A549 (cell line): ENCODE measurements around the gene RFC1. TPM values are rescaled to one million over a fixed set of nuclear protein-coding genes. Genes with fewer than 3 reads are reported as not detected.
"Not testable (repeated sequence)": the region's sequence is repeated elsewhere in the genome, so short reads cannot be mapped to it uniquely, and the experiment has no call there.

Experiments
- ATAC-seq, 2 experiments: fragments of 200-7000 bp in 1 of 2; fragments of >200 bp in 1 of 2; cut with Nextera tagmentation in 1 of 2; cut with Tn5 transposase in 1 of 2; 3 replicates each; pipeline versions ENCODE4 v1.8.0 to v1.9.1; 2018 to 2020; ENCODE audit warnings: mild to moderate bottlenecking in 1 of 2, moderate library complexity in 1 of 2
- CTCF ChIA-PET: fragments of 300-600 bp; sonication (Branson Sonifier 250); formaldehyde crosslinking; extraction: SDS; loops from one replicate; lab custom pipeline; 2021; ENCODE audit warnings: antibody characterized with exemption, inconsistent platforms; lab: Yijun Ruan, JAX
- POLR2A ChIA-PET: fragments of 350-600 bp; formaldehyde crosslinking; extraction: SDS; loops from one replicate; lab custom pipeline; 2021; ENCODE audit warnings: antibody characterized with exemption, inconsistent platforms; lab: Yijun Ruan, JAX
- DNase-seq, 2 experiments: peaks; one replicate each; pipeline versions ENCODE4 v3.0.0 to v3.0.0-alpha.2; 2011 to 2016; ENCODE audit warnings: low read depth in 1 of 2, low spot score in 1 of 2
- FAIRE-seq: peaks from 2 replicates; lab custom pipeline; 2011; peaks lifted over from hg19 to GRCh38; lab: Jason Lieb, UNC
- H3K27ac ChIP-seq, 2 experiments: fragments of >200 bp; sonication (Bioruptor Twin); formaldehyde crosslinking; 3 replicates each; pipeline ENCODE4 v1.5.1; 2016 to 2017
- H3K4me1 ChIP-seq: fragments of >200 bp; sonication (Bioruptor Twin); formaldehyde crosslinking; 3 replicates; pipeline ENCODE4 v1.6.1; 2016
- H3K4me2 ChIP-seq: fragments of >200 bp; sonication (Bioruptor Twin); formaldehyde crosslinking; 3 replicates; pipeline ENCODE4 v1.6.1; 2016
- H3K4me3 ChIP-seq: fragments of >200 bp; sonication (Bioruptor Twin); formaldehyde crosslinking; 3 replicates; pipeline ENCODE4 v1.5.1; 2016
- H3K9me3 ChIP-seq: fragments of >200 bp; sonication (Bioruptor Twin); formaldehyde crosslinking; 3 replicates; pipeline ENCODE4 v1.6.1; 2016
- CHD2 ChIP-seq: fragments of 150-350 bp; IDR thresholded peaks from 2 replicates; pipeline ENCODE4 v1.6.1; 2014; ENCODE audit warnings: low read length; ENCODE audit not compliant: partially characterized antibody
- ESRRA ChIP-seq: fragments of 150-350 bp; IDR thresholded peaks from 2 replicates; pipeline ENCODE4 v1.6.1; 2014; ENCODE audit warnings: mild to moderate bottlenecking, low read length, borderline replicate concordance
- FOSB ChIP-seq: fragments of 250-450 bp; sonication (Bioruptor Pico); IDR thresholded peaks from 2 replicates; pipeline ENCODE4 v1.5.0; 2020; ENCODE audit warnings: mild to moderate bottlenecking, moderate library complexity
- FOSL2 ChIP-seq, 2 experiments: fragments of 450-650 bp in 1 of 2; fragments of >200 bp in 1 of 2; sonication (Bioruptor Twin) in 1 of 2; formaldehyde crosslinking; IDR thresholded peaks; 2 replicates each; pipeline versions ENCODE4 v1.5.0 to v1.6.1; 2016 to 2020; ENCODE audit warnings: mild to moderate bottlenecking in 1 of 2, moderate library complexity in 1 of 2
- FOXS1 ChIP-seq: fragments of 250-450 bp; sonication (Bioruptor Pico); IDR thresholded peaks from 2 replicates; pipeline ENCODE4 v1.5.0; 2020; ENCODE audit warnings: mild to moderate bottlenecking, moderate library complexity
- HEYL ChIP-seq: fragments of 250-450 bp; sonication (Bioruptor Pico); IDR thresholded peaks from 2 replicates; pipeline ENCODE4 v1.8.0; 2021; ENCODE audit warnings: mild to moderate bottlenecking, moderate library complexity
- HOXA7 ChIP-seq: fragments of 250-450 bp; sonication (Bioruptor Pico); IDR thresholded peaks from 2 replicates; pipeline ENCODE4 v1.5.0; 2020; ENCODE audit warnings: mild to moderate bottlenecking, moderate library complexity
- HOXB13 ChIP-seq: fragments of 250-450 bp; sonication (Bioruptor Pico); IDR thresholded peaks from 2 replicates; pipeline ENCODE4 v1.5.0; 2020; ENCODE audit warnings: low read depth, mild to moderate bottlenecking, moderate library complexity
- MAFK ChIP-seq: fragments of 450-650 bp; IDR thresholded peaks from 2 replicates; pipeline ENCODE4 v1.6.1; 2014; ENCODE audit not compliant: partially characterized antibody
- NPAS2 ChIP-seq: fragments of 250-450 bp; sonication (Bioruptor Pico); IDR thresholded peaks from 2 replicates; pipeline ENCODE4 v1.8.0; 2022; ENCODE audit warnings: mild to moderate bottlenecking, moderate library complexity, borderline replicate concordance
- PHF8 ChIP-seq: fragments of 200-600 bp; sonication (generic); IDR thresholded peaks from 2 replicates; pipeline ENCODE4 v1.6.1; 2016; ENCODE audit warnings: low read depth, mild to moderate bottlenecking, antibody characterized with exemption, moderate library complexity, borderline replicate concordance
- POLR2A ChIP-seq: IDR thresholded peaks from 2 replicates; pipeline ENCODE4 v1.6.1; 2012; ENCODE audit warnings: mild to moderate bottlenecking, low read length
- SMC3 ChIP-seq: fragments of >200 bp; sonication (Bioruptor Twin); formaldehyde crosslinking; IDR thresholded peaks from 3 replicates; pipeline ENCODE4 v1.6.1; 2018; ENCODE audit warnings: inconsistent platforms
- SREBF2 ChIP-seq: fragments of 450-650 bp; IDR thresholded peaks from 2 replicates; pipeline ENCODE4 v1.6.1; 2014; ENCODE audit warnings: mild to moderate bottlenecking, moderate library complexity
- TP53 ChIP-seq: fragments of 250-450 bp; sonication (Bioruptor Pico); IDR thresholded peaks from 2 replicates; pipeline ENCODE4 v1.5.0; 2021; ENCODE audit warnings: mild to moderate bottlenecking, moderate library complexity
- ZSCAN20 ChIP-seq: fragments of 250-450 bp; sonication (Bioruptor Pico); IDR thresholded peaks from 2 replicates; pipeline ENCODE4 v1.8.0; 2022; ENCODE audit warnings: mild to moderate bottlenecking, moderate library complexity
- WGBS: methylation state at CpG from one replicate; pipeline ENCODE4 v1.1.6; 2017; ENCODE audit errors: missing lambda C conversion rate; 5-methylcytosine and 5-hydroxymethylcytosine counted together
- polyA plus RNA-seq, 4 experiments: library from polyadenylated mRNA; depleted of rRNA in 3 of 4; stranded (reverse); fragments of >200 nt; fragmentation: RNase III in 1 of 4; extraction: RNeasy Plus Mini Kit Qiagen cat#74134 plus additional on column Dnase treatment in 1 of 4; gene quantifications; 2 replicates in 3 of 4; 3 replicates in 1 of 4; pipeline ENCODE4 v1.2.3, GENCODE V29; 2011 to 2017
- TF ChIP-seq, protein P1 (sequence below): fragments of 150-350 bp; IDR thresholded peaks from 2 replicates; pipeline ENCODE4 v1.6.1; 2014; ENCODE audit warnings: low read depth, mild to moderate bottlenecking, low read length
- TF ChIP-seq, protein P2 (sequence below): fragments of 250-450 bp; sonication (Bioruptor Pico); IDR thresholded peaks from 2 replicates; pipeline ENCODE4 v1.5.0; 2021; ENCODE audit warnings: mild to moderate bottlenecking, moderate library complexity, borderline replicate concordance
- TF ChIP-seq, protein P3 (sequence below): fragments of >200 bp; sonication (Bioruptor Twin); formaldehyde crosslinking; IDR thresholded peaks from 2 replicates; pipeline ENCODE4 v1.6.1; 2016
- TF ChIP-seq, protein P4 (sequence below): fragments of 450-650 bp; IDR thresholded peaks from 2 replicates; pipeline ENCODE4 v1.6.1; 2014; ENCODE audit warnings: antibody characterized with exemption
- TF ChIP-seq, protein P5 (sequence below): fragments of 250-450 bp; sonication (Bioruptor Pico); IDR thresholded peaks from 2 replicates; pipeline ENCODE4 v1.5.0; 2020; ENCODE audit warnings: low read depth, mild to moderate bottlenecking, moderate library complexity

The RFC1 gene
- polyA plus RNA-seq, 2 of the 4 experiments (the other 2 are of a cell fraction) = 24.5 to 46.5 TPM

DNA sequence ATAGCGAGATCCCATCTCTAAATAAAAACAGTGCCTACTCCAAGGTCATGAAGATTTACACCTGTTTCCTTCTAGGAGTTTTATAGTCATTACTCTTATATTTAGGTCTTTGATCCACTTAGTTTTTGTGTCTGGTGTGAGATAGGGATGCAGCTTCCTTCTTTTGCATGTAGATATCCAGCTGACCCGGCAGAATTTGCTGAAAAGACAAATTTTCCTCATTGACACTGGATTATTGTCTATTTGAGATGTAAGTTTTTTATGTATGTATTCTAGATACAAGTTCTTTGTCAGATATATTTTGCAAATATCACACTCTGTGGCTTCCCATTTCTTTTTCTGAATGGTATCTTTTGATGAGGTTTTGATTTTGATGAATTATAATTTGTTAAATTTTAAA is 85.4 kb downstream of the RFC1 start:
- POLR2A ChIA-PET = no interaction called here
- no peak for FAIRE-seq
- Histone ChIP-seq H3K4me2 (no peak overlapping the region), H3K4me3 (no peak overlapping the region)
- no peak for ATAC-seq
- TF ChIP-seq HEYL (no peak), MAFK (peak; percentile 68)
- TF ChIP-seq, all 56 proteins: peak for 1
- CTCF ChIA-PET = interaction anchor here (0.7 kb wide), 1 partner anchor 11 kb away, joined by 3 read pairs; no protein-coding TSS in a partner anchor
- no peak for DNase-seq
- H3K4me1 ChIP-seq = no peaks in the 10 kb centered on the region
- no peak overlapping the region for H3K27ac ChIP-seq
- 89% methylated on average over 2 of the region's 2 CpGs for WGBS
- no peaks in the 10 kb centered on the region for H3K9me3 ChIP-seq

DNA sequence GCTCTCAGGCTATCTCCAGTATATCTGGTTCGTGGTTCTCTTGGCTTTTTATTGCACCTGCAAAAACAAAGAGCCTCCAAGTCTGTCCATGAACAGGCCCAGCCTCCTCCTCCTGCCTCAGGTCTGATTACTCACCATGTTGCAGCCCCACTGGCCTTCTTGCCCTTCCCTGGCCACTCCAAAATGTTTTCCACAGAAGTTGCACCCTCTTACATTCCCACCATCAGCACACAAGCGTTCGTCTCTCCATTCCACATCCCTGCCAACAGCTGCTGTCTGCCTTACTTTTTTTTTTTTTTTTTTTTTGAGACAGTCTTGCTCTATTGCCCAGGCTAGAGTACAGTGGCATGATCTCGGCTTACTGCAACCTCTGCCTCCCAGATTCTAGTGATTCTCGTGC is 86.7 kb downstream of the RFC1 start:
- no peak for ATAC-seq

DNA sequence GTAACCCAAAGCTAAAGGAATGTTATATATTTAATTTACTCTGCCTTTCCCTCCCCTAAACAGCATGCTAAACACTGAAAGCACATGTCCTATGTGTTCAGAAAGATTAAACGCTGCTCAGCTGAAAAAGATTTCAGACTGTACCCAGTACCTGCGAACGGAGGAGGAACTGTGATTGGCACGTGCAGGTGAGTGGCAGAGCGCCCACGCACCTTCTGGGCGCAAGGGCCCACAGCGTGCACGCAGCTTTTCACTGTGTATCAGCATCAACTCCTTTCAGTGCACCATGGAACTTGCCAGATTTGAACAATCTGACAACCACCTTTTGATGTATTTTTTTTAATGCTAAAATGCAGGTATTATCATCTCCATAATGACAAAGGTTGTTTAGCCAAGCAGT is 87.7 kb downstream of the RFC1 start:
- no peak overlapping the region for H3K27ac ChIP-seq
- CTCF ChIA-PET = no interaction called here
- no peaks in the 10 kb centered on the region for H3K4me1 ChIP-seq
- no peak for DNase-seq
- no peak overlapping the region for H3K4me3 ChIP-seq
- ATAC-seq = no peak
- no peaks in the 10 kb centered on the region for H3K9me3 ChIP-seq
- no peak for FAIRE-seq
- WGBS = 92% methylated on average over 9 of the region's 9 CpGs
- TF ChIP-seq, protein P1, sequence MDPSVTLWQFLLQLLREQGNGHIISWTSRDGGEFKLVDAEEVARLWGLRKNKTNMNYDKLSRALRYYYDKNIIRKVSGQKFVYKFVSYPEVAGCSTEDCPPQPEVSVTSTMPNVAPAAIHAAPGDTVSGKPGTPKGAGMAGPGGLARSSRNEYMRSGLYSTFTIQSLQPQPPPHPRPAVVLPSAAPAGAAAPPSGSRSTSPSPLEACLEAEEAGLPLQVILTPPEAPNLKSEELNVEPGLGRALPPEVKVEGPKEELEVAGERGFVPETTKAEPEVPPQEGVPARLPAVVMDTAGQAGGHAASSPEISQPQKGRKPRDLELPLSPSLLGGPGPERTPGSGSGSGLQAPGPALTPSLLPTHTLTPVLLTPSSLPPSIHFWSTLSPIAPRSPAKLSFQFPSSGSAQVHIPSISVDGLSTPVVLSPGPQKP = no peak
- TF ChIP-seq SREBF2 (no peak), SMC3 (no peak), FOSL2 (IDR thresholded peaks at IDR 0.05) (no peak), FOSL2 (CRISPR knock-in tag; IDR thresholded peaks at IDR 0.05) (no peak), CHD2 (no peak), FOXS1 (CRISPR knock-in tag) (no peak), POLR2A (no peak), HOXA7 (CRISPR knock-in tag) (no peak), ZSCAN20 (CRISPR knock-in tag) (no peak), ESRRA (no peak)
- TF ChIP-seq, protein P2, sequence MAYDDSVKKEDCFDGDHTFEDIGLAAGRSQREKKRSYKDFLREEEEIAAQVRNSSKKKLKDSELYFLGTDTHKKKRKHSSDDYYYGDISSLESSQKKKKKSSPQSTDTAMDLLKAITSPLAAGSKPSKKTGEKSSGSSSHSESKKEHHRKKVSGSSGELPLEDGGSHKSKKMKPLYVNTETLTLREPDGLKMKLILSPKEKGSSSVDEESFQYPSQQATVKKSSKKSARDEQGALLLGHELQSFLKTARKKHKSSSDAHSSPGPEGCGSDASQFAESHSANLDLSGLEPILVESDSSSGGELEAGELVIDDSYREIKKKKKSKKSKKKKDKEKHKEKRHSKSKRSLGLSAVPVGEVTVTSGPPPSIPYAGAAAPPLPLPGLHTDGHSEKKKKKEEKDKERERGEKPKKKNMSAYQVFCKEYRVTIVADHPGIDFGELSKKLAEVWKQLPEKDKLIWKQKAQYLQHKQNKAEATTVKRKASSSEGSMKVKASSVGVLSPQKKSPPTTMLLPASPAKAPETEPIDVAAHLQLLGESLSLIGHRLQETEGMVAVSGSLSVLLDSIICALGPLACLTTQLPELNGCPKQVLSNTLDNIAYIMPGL = no peak
- TF ChIP-seq, protein P3, sequence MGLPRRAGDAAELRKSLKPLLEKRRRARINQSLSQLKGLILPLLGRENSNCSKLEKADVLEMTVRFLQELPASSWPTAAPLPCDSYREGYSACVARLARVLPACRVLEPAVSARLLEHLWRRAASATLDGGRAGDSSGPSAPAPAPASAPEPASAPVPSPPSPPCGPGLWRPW = no peak
- TF ChIP-seq, all 56 proteins: peak for 0
- no peak overlapping the region for H3K4me2 ChIP-seq
- POLR2A ChIA-PET = no interaction called here

More for the DNA sequence above, 86.7 kb downstream of the RFC1 start:
- Histone ChIP-seq H3K4me3 (no peak overlapping the region), H3K9me3 (no peaks in the 10 kb centered on the region), H3K27ac (no peak overlapping the region), H3K4me2 (no peak overlapping the region), H3K4me1 (no peaks in the 10 kb centered on the region)
- TF ChIP-seq NPAS2 (no peak), CHD2 (no peak), HEYL (no peak), TP53 (CRISPR knock-in tag) (no peak), FOSB (CRISPR knock-in tag) (no peak), HOXB13 (CRISPR knock-in tag) (no peak), PHF8 (no peak)
- TF ChIP-seq, protein P4, sequence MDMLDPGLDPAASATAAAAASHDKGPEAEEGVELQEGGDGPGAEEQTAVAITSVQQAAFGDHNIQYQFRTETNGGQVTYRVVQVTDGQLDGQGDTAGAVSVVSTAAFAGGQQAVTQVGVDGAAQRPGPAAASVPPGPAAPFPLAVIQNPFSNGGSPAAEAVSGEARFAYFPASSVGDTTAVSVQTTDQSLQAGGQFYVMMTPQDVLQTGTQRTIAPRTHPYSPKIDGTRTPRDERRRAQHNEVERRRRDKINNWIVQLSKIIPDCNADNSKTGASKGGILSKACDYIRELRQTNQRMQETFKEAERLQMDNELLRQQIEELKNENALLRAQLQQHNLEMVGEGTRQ = no peak
- TF ChIP-seq, protein P5, sequence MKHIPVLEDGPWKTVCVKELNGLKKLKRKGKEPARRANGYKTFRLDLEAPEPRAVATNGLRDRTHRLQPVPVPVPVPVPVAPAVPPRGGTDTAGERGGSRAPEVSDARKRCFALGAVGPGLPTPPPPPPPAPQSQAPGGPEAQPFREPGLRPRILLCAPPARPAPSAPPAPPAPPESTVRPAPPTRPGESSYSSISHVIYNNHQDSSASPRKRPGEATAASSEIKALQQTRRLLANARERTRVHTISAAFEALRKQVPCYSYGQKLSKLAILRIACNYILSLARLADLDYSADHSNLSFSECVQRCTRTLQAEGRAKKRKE (CRISPR knock-in tag) = no peak
- POLR2A ChIA-PET = no interaction called here
- CTCF ChIA-PET = no interaction called here
- no peak for FAIRE-seq
- no peak for DNase-seq
- WGBS = 96% methylated on average over 5 of the region's 5 CpGs

DNA sequence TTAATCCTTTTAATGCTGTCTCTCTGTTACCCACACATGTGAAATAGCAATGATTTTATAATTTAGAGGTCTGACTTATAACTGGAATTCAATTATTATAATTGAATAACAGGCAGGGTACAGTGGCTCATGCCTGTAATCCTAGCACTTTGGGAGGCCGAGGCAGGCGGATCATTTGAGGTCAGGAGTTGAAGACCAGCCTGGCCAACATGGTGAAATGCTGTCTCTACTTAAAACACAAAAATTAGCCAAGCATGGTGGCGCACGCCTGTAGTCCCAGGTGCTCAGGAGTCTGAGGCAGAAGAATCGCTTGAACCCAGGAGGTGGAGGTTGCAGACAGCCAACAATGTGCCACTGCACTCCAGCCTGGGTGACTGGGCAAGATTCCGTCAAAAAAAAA is 88.5 kb downstream of the RFC1 start:
- POLR2A ChIA-PET, H3K9me3 ChIP-seq, H3K4me1 ChIP-seq, H3K4me3 ChIP-seq, FAIRE-seq, ATAC-seq, H3K4me2 ChIP-seq, H3K27ac ChIP-seq, DNase-seq, CTCF ChIA-PET: not testable (repeated sequence)
- WGBS = 83% methylated on average over 6 of the region's 6 CpGs
